ENCODE data around the gene GIPR. TPM values are rescaled to one million over a fixed set of nuclear protein-coding genes. Genes with fewer than 3 reads are reported as not detected.
A peak's percentile ranks its signal among the peaks of the same experiment; 100 is the strongest.

The GIPR gene
- total RNA-seq, 1 donor from 2014 or later, result 4.8 TPM

GRCh38 chr19:45643927-45644771 lies 23.9 kb upstream of the GIPR start:
- H3K27me3 ChIP-seq, result no peaks in the 10 kb centered on the region
- no peak for ATAC-seq
- H3K27ac ChIP-seq, result no peak overlapping the region
- peaks cover 49% of the 10 kb centered on the region for H3K4me1 ChIP-seq
- no peak overlapping the region for H3K4me3 ChIP-seq
- no peaks in the 10 kb centered on the region for H3K36me3 ChIP-seq
- intact Hi-C loops (cut with DNase I), result loop anchor here (5.0 to 10.0 kb wide), 2 partner anchors 37 to 119 kb away; no protein-coding TSS in a partner anchor
- TF ChIP-seq, protein P1, sequence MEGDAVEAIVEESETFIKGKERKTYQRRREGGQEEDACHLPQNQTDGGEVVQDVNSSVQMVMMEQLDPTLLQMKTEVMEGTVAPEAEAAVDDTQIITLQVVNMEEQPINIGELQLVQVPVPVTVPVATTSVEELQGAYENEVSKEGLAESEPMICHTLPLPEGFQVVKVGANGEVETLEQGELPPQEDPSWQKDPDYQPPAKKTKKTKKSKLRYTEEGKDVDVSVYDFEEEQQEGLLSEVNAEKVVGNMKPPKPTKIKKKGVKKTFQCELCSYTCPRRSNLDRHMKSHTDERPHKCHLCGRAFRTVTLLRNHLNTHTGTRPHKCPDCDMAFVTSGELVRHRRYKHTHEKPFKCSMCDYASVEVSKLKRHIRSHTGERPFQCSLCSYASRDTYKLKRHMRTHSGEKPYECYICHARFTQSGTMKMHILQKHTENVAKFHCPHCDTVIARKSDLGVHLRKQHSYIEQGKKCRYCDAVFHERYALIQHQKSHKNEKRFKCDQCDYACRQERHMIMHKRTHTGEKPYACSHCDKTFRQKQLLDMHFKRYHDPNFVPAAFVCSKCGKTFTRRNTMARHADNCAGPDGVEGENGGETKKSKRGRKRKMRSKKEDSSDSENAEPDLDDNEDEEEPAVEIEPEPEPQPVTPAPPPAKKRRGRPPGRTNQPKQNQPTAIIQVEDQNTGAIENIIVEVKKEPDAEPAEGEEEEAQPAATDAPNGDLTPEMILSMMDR (IDR thresholded peaks at IDR 0.05), result no peak
- H3K9me3 ChIP-seq, result no peaks in the 10 kb centered on the region
- DNase-seq, result no peak

- ATAC-seq, result no peak
- DNase-seq, result peak; percentile 65
- Histone ChIP-seq H3K4me3 (peak overlapping the region; percentile 40), H3K27me3 (no peaks in the 10 kb centered on the region), H3K4me1 (peaks cover 42% of the 10 kb centered on the region), H3K27ac (no peak overlapping the region), H3K36me3 (no peaks in the 10 kb centered on the region), H3K9me3 (no peaks in the 10 kb centered on the region)
- TF ChIP-seq, protein P1 (IDR thresholded peaks at IDR 0.05), result no peak
- intact Hi-C loops (cut with DNase I), result loop anchor here (10.0 kb wide), 1 partner anchor 120 kb away; no protein-coding TSS in a partner anchor
These were observed 22.9 kb upstream of the GIPR start for GRCh38 chr19:45645068-45645630.

DNA sequence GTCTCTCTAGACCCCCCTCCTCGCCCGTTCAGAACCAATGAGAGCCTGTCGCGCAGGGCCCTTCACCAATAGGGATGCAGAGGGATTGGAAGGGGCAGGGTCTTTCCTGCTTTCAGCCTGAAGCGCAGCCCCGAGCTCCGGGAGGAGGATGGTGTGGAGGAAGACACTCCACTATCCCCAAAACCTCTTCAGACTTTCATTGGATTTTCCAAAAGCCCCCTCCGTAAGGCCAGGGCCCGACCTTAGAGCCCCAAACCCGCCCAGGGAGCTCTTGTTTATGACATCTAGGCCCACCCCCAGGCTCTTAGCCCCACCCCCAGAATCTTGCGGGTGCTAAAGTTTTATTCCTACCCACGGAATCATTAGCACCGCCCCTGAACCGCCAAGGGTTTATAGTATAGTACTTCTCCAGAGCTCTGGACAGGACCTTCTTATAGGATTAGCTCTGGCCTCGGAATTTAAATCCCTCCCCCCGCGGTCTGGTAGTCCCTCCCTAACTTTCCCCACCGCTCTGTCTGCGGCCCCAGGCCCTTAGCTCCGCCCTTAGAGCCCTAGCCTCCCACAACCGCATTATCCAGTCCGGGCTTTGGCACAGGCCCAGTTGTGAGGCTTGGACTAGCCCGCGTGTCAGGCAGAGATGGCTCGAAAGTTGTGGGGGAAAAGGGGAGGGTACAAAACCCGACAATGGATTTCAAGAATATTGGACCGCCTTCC lies 22.2 kb upstream of the GIPR start:
- peaks cover 40% of the 10 kb centered on the region for H3K4me1 ChIP-seq
- H3K27ac ChIP-seq, result no peak overlapping the region
- intact Hi-C loops (cut with DNase I), result loop anchor here (10.0 kb wide), 1 partner anchor 121 kb away; no protein-coding TSS in a partner anchor
- TF ChIP-seq, protein P1 (IDR thresholded peaks at IDR 0.05), result no peak
- DNase-seq (peak; percentile 84), ATAC-seq (peak; percentile 57)
- H3K4me3 ChIP-seq, result peak overlapping the region; percentile 40
- no peaks in the 10 kb centered on the region for H3K9me3 ChIP-seq
- no peaks in the 10 kb centered on the region for H3K36me3 ChIP-seq
- no peaks in the 10 kb centered on the region for H3K27me3 ChIP-seq

DNA sequence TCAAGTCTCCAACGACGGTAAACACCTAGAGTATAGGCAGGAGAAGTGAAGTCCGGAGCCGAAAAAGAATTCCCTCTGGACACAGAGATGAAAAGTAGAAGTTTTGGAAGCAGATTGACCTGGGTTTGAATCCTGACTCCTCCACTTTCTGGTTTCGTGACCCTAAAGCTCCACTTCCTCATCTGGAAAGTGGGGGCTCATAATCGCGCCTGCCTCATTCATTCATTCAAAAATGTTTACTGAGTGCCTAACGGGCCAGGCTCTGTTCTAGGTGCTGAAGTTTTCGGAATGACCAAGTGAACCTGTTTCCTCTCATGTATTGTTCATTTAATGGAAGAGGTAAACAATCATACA lies 21.7 kb upstream of the GIPR start:
- DNase-seq (no peak), ATAC-seq (no peak)
- Histone ChIP-seq H3K4me1 (peaks cover 34% of the 10 kb centered on the region), H3K27me3 (no peaks in the 10 kb centered on the region), H3K4me3 (peak overlapping the region; percentile 40), H3K9me3 (no peaks in the 10 kb centered on the region), H3K36me3 (no peaks in the 10 kb centered on the region), H3K27ac (no peak overlapping the region)
- TF ChIP-seq, protein P1 (IDR thresholded peaks at IDR 0.05), result no peak
- intact Hi-C loops (cut with DNase I), result loop anchor here (10.0 kb wide), 1 partner anchor 122 kb away; no protein-coding TSS in a partner anchor

DNA sequence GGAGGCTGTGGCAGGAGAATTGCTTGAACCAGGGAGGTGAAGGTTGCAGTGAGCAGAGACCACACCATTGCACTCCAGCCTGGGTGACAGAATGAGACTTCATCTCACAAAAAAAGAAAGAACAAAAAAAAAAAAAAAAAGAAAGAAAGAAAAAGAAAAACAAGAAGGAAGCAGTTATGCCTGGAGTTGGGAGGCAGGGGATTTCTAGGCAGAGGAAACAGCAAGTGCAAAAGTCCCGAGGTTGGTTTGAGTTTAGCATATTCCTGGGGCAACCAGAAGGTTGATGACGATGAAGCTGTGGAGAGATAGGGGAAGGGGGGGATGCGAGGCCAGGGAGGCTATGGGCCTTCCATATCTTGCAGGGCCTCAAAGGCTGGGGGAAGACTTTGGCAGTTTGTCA lies 17.3 kb upstream of the GIPR start:
- H3K4me1 ChIP-seq, result peaks cover 8% of the 10 kb centered on the region
- no peaks in the 10 kb centered on the region for H3K9me3 ChIP-seq
- DNase-seq, result no peak
- no peaks in the 10 kb centered on the region for H3K27me3 ChIP-seq
- TF ChIP-seq, protein P1 (IDR thresholded peaks at IDR 0.05), result no peak
- H3K27ac ChIP-seq, result no peak overlapping the region
- no peaks in the 10 kb centered on the region for H3K36me3 ChIP-seq
- intact Hi-C loops (cut with DNase I), result no loop called here
- no peak for ATAC-seq
- no peak overlapping the region for H3K4me3 ChIP-seq
